ENCODE measurements around the gene POMGNT1.
A peak's percentile ranks its signal among the peaks of the same experiment; 100 is the strongest.

Gene POMGNT1

DNA sequence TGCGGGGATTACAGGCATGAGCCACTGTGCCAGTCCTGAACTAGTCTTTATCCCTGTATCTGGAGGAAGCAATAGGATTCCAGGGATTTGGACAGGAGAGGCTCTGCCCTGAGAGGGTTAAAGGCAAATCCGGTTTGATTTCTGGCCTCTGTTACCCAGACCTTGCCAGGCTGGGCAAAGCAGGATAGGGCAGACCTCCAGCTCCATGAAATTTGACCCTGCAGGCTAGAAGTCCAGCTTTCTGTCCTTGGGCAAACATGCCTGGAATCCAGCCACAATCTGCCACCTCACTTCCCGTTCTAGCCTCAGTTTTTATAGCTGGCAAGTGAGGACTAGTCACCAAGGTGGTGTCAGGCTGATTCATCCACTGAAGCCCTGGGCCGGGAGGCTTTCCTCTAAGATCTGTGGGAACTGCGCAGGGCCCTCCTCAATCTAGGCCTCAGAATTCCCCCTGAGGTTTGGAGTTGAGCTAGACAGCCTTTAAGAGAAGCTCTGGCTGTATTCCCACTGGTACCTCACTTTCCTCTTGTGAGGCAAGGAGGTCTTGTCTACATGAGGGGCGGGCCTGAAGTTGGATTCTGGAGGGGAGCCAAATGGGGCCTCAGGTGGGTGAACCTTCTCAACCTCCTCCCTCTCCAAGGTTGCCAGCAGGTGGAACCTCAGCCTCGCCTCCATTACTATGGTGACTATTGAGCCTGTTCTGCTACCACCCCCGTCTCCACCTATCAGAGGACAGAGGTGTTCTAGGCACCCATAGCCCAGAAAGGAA lies 15.0 kb downstream of the POMGNT1 start:
- peak overlapping the region; percentile 68 for H3K27ac ChIP-seq
- no peaks in the 10 kb centered on the region for H3K27me3 ChIP-seq (replicated peaks)
- H3K36me3 ChIP-seq (replicated peaks): no peaks in the 10 kb centered on the region
- in situ Hi-C loops (cut with HindIII; ENCODE audit: low pct_ligation_motif_present, low sequenced_read_pairs): loop anchor here (10.0 kb wide), 1 partner anchor 148 kb away; no protein-coding TSS in a partner anchor
- TF ChIP-seq CTCF (IDR thresholded peaks at IDR 0.05; ENCODE audit: low read depth, low read length, missing control alignments): no peak
- DNase-seq: peak; percentile 93
- H3K4me3 ChIP-seq (ENCODE audit: low read depth, low read length): no peak overlapping the region

- DNase-seq: peak; percentile 43
- no peak overlapping the region for H3K27ac ChIP-seq
- in situ Hi-C loops (cut with HindIII; ENCODE audit: low pct_ligation_motif_present, low sequenced_read_pairs): loop anchor here (10.0 kb wide), 1 partner anchor 147 kb away; no protein-coding TSS in a partner anchor
- H3K4me3 ChIP-seq (ENCODE audit: low read depth, low read length): no peak overlapping the region
- H3K27me3 ChIP-seq (replicated peaks): no peaks in the 10 kb centered on the region
- TF ChIP-seq CTCF (IDR thresholded peaks at IDR 0.05; ENCODE audit: low read depth, low read length, missing control alignments): no peak
- H3K36me3 ChIP-seq (replicated peaks): no peaks in the 10 kb centered on the region
Measured at GRCh38 chr1:46181343-46182260, 16.6 kb downstream of the POMGNT1 start.

GRCh38 chr1:46180082-46180616 lies 18.1 kb downstream of the POMGNT1 start:
- DNase-seq: no peak
- Histone ChIP-seq H3K27ac (no peak overlapping the region), H3K27me3 (replicated peaks) (no peaks in the 10 kb centered on the region), H3K4me3 (ENCODE audit: low read depth, low read length) (no peak overlapping the region), H3K36me3 (replicated peaks) (no peaks in the 10 kb centered on the region)
- in situ Hi-C loops (cut with HindIII; ENCODE audit: low pct_ligation_motif_present, low sequenced_read_pairs): loop anchor here (10.0 kb wide), 1 partner anchor 145 kb away; no protein-coding TSS in a partner anchor
- TF ChIP-seq CTCF (IDR thresholded peaks at IDR 0.05; ENCODE audit: low read depth, low read length, missing control alignments): no peak

GRCh38 chr1:46179138-46180081 lies 18.8 kb downstream of the POMGNT1 start:
- H3K27me3 ChIP-seq (replicated peaks): no peaks in the 10 kb centered on the region
- peak; percentile 97 for TF ChIP-seq CTCF (IDR thresholded peaks at IDR 0.05; ENCODE audit: low read depth, low read length, missing control alignments)
- in situ Hi-C loops (cut with HindIII; ENCODE audit: low pct_ligation_motif_present, low sequenced_read_pairs): loop anchor here (10.0 kb wide), 1 partner anchor 145 kb away; no protein-coding TSS in a partner anchor
- H3K36me3 ChIP-seq (replicated peaks): no peaks in the 10 kb centered on the region
- no peak overlapping the region for H3K27ac ChIP-seq
- DNase-seq: peak; percentile 79
- no peak overlapping the region for H3K4me3 ChIP-seq (ENCODE audit: low read depth, low read length)
